GM18508 (cell line): ENCODE measurements around the gene LEF1.

Source experiments
- ATAC-seq: cut with Tn5 transposase; IDR thresholded peaks from one replicate; pipeline ENCODE4 v1.9.1; 2021; ENCODE audit warnings: moderate number of reproducible peaks; ENCODE audit not compliant: insufficient read depth, unreplicated experiment

The LEF1 gene

DNA sequence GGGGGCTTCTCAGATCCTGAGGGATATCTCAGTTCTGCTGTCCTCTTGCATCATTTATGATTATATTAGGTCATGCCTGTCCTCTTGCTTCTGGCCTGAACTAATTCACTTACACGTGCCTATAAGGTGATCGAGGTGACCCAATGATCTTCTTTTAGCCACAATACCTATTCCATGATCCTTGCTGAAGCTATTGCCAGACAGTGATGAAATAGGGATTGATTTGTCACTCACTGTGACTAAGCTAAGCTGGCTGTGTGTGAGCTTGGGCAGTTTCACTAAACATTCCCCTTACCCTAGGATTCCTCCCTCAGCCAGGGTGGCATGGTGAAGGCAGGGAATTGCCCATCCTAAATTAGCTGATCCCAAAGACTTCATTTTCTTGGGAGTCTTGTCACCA, 160.0 kb downstream of the LEF1 start:
- no peak for ATAC-seq

DNA sequence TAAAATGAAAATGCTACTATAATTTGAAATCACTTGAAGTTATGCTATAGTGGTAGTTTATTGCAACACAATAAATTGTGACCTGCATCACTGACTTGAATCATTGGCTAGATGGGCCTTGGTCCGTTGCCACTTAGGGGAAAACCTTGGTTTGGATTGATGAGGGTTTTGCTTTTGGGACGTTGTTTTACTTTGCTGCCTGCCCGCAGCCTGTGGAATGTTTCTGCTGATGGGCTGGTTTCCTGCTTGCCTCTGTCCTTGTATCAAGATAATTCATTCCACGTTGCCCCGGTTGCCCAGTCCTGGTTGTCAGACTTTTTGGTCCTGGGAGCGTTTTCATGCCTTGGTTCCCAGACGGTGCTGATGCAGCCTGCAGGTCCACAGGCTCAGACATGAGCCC, 160.7 kb downstream of the LEF1 start:
- ATAC-seq = no peak

DNA sequence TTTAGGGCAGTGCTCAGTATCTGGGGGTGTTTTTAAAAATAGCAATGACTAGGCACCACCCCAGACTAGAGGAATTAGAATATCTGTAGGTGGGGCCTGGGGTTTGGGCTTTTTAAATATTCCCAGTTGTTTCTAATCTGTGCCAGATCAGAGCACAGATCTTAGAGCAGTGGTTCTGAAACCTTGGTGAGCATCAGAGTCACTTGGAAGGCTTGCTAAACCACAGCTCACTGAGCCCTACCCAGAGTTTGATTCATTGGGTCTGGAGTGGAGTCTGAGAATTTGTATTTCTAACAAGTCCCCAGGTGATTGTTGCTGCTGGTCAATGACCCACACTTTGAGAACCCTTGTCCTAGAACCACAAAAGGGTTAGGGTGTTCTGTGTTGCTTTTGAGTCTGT, 162.4 kb downstream of the LEF1 start:
- ATAC-seq = no peak

DNA sequence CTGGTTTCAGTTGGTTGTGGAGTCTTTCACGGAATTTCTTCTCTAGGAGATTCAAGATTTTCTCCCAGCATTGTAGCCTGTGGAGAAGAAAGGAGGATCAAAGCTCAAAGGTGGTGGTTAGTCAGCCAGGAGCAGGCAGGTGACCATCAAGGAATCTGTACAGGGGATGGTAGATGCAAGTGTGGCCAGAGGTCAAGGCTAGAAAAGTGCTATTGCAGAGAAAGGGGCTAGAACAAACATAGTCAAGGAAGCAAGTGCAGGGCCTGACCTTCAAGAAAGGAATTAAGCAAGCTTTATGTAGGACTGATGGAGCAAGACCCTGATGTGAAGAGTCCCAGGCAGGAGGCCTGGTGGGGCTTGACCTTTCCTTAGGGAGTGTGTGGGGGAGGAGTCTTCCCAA, 162.9 kb downstream of the LEF1 start:
- ATAC-seq = no peak

DNA sequence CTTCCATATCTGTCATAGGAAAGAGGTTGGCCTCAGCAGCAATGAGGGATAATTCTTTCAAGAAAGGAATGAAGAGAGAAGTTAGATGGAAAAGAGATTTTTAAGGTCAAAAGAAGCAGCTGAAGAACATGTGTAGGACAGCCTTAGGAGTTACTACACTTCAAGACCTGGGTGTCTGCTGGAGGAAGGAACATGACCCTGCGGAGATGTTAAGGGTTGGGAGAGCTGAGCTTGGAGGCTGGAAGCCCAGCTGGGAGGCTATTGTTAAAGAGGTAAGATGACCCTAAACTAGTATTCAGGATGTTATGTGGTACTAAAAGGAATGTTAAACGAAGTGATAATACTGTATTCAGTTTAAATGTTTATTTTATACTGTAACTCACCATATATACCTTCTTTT, 164.1 kb downstream of the LEF1 start:
- no peak for ATAC-seq

DNA sequence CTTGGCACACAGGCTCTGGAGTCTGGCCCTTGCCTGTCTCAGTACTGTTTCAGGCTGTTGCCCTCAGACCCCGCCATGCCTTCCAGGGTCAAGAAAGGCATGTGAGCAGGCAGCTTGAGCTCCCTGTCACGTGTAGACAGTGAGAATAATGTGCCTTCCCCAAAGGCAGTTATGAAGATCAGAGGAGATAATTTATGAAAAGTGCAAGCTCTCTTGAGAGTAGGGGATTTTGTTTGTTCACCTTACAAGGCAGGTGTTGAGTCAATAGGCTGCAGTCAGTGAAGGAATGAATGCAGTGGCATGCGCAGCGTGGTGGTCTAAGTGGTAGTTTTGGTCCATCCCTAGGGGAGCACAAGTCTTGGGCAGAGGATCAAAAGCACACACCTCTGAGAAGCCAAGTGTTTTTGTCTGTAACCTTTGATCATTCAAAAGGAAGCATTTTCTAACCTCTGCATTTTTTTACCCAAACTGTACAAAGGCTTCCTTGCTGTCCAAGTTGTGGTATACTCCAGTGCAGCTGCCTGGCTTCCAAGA, 164.7 kb downstream of the LEF1 start:
- ATAC-seq = no peak

DNA sequence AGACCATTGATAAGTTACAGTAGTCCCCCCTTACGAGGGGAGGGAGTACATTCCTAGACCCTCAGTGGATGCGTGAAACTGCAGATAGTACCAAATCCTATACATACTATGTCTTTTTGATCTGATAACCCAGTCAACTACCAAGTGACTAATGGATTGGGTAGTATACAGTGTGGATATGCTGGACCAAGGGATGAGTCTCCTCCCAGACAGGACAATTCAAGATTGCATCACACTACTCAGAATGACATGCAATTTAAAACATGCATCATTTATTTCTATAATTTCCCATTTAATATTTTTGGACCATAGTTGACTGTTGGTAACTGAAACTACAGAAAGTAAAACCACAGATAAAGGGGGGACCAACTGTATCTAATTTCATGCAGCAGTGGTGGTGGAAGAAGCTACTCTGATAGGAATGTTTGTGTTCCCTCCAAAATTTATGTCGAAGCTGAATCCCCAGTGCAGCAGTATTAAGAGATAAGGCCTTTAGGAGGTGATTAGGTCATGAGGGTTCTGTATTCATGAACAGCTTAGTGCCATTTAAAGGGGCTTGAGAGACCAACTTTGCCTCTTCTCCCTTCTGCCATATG, 167.1 kb downstream of the LEF1 start:
- ATAC-seq = no peak

DNA sequence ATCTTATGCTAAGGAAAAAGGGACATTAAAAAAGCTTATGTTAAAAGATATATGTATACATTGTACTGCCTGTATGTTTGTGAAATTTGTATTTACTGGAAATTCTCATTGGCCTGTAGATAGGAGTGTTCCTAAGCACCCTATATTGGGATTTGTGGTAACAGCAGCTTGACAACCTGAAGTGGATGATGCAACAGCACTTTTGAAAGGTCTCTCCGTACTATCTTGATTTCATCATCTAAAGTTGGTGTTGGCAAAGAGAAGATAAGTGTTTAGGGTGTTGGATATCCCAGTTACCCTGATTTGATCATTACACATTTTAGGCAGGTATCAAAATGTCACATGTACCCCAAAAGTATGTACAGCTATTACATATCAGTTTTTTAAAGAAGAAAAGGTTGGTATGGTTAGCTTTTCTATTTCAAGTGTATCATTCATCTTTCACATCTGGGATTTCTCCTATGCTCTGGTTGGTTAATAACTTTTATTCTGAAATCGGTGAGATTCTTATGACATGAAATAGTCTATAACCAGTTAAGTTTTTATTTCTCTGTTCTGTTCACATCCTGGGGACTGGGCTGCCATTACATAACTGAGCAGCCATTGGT, 168.7 kb downstream of the LEF1 start:
- no peak for ATAC-seq

DNA sequence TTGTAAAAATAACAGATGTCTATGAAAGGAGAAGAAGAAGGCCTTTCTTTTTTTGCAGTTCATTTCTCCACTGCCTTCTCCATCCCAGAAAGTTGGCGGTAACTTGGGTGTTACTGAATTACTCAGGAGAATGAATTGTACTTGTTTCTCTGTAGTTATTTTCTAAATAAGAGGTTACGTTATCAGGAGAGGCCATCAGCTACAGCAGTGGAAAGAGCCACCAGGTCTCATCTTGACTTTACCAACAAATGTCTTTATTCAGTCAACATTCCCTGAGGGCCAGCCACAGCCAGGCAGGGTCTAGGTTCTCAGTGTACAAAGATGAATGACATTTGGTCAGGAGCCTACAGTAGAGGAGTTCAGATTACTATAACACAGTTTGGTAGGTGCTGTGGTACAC, 170.9 kb downstream of the LEF1 start:
- no peak for ATAC-seq
